ENCODE results near the gene LIG1.

The LIG1 gene

DNA sequence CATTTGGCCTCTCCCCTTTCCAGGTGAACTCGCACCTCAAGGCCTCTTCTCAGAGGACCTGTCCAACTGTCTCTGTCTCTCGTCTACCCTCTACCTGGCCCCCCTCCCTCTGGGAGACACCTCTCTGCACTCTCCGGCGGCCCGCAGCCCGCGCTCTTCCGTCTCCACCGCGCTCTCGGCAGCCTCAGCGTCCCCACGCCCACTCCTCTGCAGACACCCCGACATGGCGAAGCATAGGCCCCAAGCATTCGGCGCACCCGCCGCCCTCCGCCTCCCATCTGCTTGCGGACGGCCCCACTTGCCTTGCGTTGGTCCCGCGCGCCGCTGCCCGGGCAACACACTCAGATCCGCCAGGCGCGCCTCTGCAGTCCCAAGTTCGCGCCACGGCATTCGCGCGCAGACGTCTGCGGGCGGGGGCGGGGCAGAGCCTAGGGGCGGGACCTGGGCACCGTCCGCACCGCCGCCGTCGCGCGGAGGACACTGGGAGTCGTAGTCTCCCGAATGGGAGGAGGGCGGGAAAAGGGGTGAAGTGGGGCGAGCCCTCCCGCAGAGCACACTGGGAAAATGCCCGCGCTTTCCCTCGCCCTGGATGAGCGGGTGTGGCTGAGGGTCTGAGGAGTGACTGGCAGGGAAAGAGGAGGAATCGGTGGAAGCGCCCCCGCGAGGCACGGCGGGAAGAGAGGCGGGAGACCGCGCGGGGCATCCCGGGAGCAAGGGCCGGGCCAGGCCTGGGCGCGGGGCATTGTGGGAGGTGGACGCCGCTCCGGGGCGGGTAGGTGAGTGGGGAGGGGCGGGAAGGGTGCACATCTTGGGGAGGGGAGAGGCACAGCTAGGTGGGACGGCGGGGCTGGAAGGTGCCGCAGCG lies at the start of gene LIG1, which contains the start of gene ZSWIM9:
TSS of gene LIG1 (minus strand) at position 406 of the 865 bp plus-strand sequence. CDS start 4,778 bp downstream, outside the sequence.
TSS of gene ZSWIM9 (plus strand) at position 742 of the 865 bp plus-strand sequence. CDS start 1,123 bp downstream, outside the sequence.
- TF ChIP-seq, protein P1, sequence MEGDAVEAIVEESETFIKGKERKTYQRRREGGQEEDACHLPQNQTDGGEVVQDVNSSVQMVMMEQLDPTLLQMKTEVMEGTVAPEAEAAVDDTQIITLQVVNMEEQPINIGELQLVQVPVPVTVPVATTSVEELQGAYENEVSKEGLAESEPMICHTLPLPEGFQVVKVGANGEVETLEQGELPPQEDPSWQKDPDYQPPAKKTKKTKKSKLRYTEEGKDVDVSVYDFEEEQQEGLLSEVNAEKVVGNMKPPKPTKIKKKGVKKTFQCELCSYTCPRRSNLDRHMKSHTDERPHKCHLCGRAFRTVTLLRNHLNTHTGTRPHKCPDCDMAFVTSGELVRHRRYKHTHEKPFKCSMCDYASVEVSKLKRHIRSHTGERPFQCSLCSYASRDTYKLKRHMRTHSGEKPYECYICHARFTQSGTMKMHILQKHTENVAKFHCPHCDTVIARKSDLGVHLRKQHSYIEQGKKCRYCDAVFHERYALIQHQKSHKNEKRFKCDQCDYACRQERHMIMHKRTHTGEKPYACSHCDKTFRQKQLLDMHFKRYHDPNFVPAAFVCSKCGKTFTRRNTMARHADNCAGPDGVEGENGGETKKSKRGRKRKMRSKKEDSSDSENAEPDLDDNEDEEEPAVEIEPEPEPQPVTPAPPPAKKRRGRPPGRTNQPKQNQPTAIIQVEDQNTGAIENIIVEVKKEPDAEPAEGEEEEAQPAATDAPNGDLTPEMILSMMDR (conservative IDR thresholded peaks at IDR 0.05; ENCODE audit: low read depth, low read length): 0 out of 2 replicates have a peak, but pooled peaks have one; percentile 28
- H4K20me1 ChIP-seq (ENCODE audit: insufficient read depth): no peaks in the 10 kb centered on the region
- H3K27me3 ChIP-seq (ENCODE audit: insufficient read depth, low read depth): no peaks in the 10 kb centered on the region
- no peaks in the 10 kb centered on the region for H3K36me3 ChIP-seq (ENCODE audit: insufficient read depth)
- peak within 1 kb of the TSS; percentile 99 for H2AFZ ChIP-seq (ENCODE audit: low read depth)
- peaks cover 23% of the 10 kb centered on the region for H3K4me1 ChIP-seq (ENCODE audit: low read depth, poor library complexity, severe bottlenecking)
- H3K9ac ChIP-seq: peak within 1 kb of the TSS; percentile 84
- H3K4me3 ChIP-seq (IDR thresholded peaks at IDR 0.05; ENCODE audit: insufficient read depth, low read depth, low read length): peak within 1 kb of the TSS; percentile 39
- peak within 1 kb of the TSS; percentile 77 for H3K4me2 ChIP-seq
- H3K27ac ChIP-seq: peak within 1 kb of the TSS; percentile 78
- H3K79me2 ChIP-seq (ENCODE audit: insufficient read depth, low read depth): peaks cover 24% of the 10 kb centered on the region; the same call in 1 of the 2 replicates

DNA sequence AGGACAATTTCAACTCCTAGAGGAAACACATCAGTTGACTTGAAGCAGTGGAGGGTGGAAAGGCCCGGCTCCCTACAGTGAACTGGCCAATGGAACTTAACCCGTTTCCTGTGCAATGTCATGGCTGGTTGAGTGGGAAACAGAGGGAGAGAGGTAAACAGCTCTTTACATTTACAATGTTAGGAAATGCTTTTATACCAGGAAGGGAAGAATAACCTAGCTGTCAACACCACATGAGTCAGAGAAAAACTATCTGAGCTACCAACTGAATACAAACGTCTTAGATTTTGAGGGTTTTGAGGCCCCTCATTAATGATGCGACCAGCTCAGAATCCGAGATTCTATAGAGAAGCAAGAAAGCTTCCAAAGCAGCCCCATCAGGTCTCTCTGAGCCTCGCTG lies 48.9 kb upstream of the LIG1 start:
- Histone ChIP-seq H2AFZ (ENCODE audit: low read depth) (no peak overlapping the region), H4K20me1 (ENCODE audit: insufficient read depth) (no peaks in the 10 kb centered on the region), H3K4me1 (ENCODE audit: low read depth, poor library complexity, severe bottlenecking) (no peaks in the 10 kb centered on the region), H3K27me3 (ENCODE audit: insufficient read depth, low read depth) (no peaks in the 10 kb centered on the region), H3K79me2 (ENCODE audit: insufficient read depth, low read depth) (no peaks in the 10 kb centered on the region), H3K4me3 (IDR thresholded peaks at IDR 0.05; ENCODE audit: insufficient read depth, low read depth, low read length) (no peak overlapping the region), H3K36me3 (ENCODE audit: insufficient read depth) (no peaks in the 10 kb centered on the region), H3K4me2 (no peak overlapping the region), H3K9ac (no peak overlapping the region), H3K27ac (no peak overlapping the region)
- TF ChIP-seq, protein P1 (conservative IDR thresholded peaks at IDR 0.05; ENCODE audit: low read depth, low read length): no peak

DNA sequence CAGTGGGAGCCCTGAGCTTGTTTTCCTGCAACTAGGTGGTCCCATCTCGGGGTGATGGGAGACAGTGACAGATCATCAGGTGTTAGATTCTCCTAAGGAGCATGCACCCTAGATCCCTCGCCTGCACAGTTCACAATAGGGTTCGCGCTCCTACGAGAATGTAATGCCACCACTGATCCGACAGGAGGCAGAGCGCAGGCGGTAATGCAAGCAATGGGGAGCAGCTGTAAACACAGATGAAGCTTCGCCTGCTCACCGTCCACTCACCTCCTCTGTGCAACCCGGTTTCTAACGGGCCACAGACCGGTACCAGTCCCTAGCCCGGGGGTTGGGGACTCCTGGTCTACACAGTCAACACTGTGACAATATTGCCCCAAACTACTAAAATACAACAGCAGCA lies 46.8 kb upstream of the LIG1 start:
- Histone ChIP-seq H3K4me3 (IDR thresholded peaks at IDR 0.05; ENCODE audit: insufficient read depth, low read depth, low read length) (no peak overlapping the region), H3K9ac (no peak overlapping the region), H3K27me3 (ENCODE audit: insufficient read depth, low read depth) (no peaks in the 10 kb centered on the region), H2AFZ (ENCODE audit: low read depth) (no peak overlapping the region), H3K36me3 (ENCODE audit: insufficient read depth) (no peaks in the 10 kb centered on the region), H4K20me1 (ENCODE audit: insufficient read depth) (no peaks in the 10 kb centered on the region), H3K4me1 (ENCODE audit: low read depth, poor library complexity, severe bottlenecking) (no peaks in the 10 kb centered on the region), H3K79me2 (ENCODE audit: insufficient read depth, low read depth) (no peaks in the 10 kb centered on the region), H3K4me2 (no peak overlapping the region), H3K27ac (no peak overlapping the region)
- TF ChIP-seq, protein P1 (conservative IDR thresholded peaks at IDR 0.05; ENCODE audit: low read depth, low read length): no peak

DNA sequence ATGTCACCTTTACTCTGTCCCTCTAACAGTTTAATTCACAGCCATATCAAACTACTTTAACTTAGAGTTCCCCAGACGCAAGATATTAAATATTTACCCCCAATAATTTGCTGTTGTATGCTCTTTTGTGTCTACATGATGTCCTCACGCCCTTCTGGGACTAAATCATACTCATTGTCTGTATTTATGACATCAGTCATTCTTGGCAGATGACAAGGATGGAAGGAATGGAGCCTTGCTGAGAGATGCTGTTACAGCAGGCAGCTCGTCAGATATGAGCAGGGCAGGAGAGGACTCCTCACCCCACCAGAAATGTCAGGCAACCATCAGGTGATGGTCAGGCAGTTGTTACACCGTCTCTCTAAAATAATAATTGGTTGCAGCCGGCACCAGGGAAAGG lies 43.8 kb upstream of the LIG1 start:
- H3K4me2 ChIP-seq: no peak overlapping the region
- no peak overlapping the region for H3K27ac ChIP-seq
- no peaks in the 10 kb centered on the region for H3K27me3 ChIP-seq (ENCODE audit: insufficient read depth, low read depth)
- TF ChIP-seq, protein P1 (conservative IDR thresholded peaks at IDR 0.05; ENCODE audit: low read depth, low read length): no peak
- H3K4me3 ChIP-seq (IDR thresholded peaks at IDR 0.05; ENCODE audit: insufficient read depth, low read depth, low read length): no peak overlapping the region
- no peak overlapping the region for H2AFZ ChIP-seq (ENCODE audit: low read depth)
- no peaks in the 10 kb centered on the region for H3K36me3 ChIP-seq (ENCODE audit: insufficient read depth)
- no peak overlapping the region for H3K9ac ChIP-seq
- no peaks in the 10 kb centered on the region for H3K79me2 ChIP-seq (ENCODE audit: insufficient read depth, low read depth)
- H3K4me1 ChIP-seq (ENCODE audit: low read depth, poor library complexity, severe bottlenecking): no peaks in the 10 kb centered on the region
- no peaks in the 10 kb centered on the region for H4K20me1 ChIP-seq (ENCODE audit: insufficient read depth)
